Sigmoid colon (tissue), 7 donors: ENCODE measurements around the gene AP4M1. TPM values are rescaled to one million over a fixed set of nuclear protein-coding genes. Genes with fewer than 3 reads are reported as not detected.

Experiments used
- DNase-seq: peaks from one replicate; pipeline ENCODE4 v3.0.0-alpha.2; 2019
- H3K27ac ChIP-seq, 4 donors: fragments of 200-600 bp; sonication (generic); one replicate each; pipeline ENCODE4 v1.5.1; 2016 to 2019; ENCODE audit warnings: mild to moderate bottlenecking in 1 of 4
- H3K27me3 ChIP-seq, 3 donors: fragments of 200-600 bp; sonication (generic); one replicate each; pipeline ENCODE4 v1.5.1; 2019; ENCODE audit warnings: mild to moderate bottlenecking in 1 of 3
- H3K36me3 ChIP-seq, 4 donors: fragments of 200-600 bp; sonication (generic); one replicate each; pipeline ENCODE4 v1.5.1; 2016 to 2019
- H3K4me1 ChIP-seq, 4 donors: fragments of 200-600 bp; sonication (generic); one replicate each; pipeline ENCODE4 v1.5.1; 2017 to 2019
- H3K4me3 ChIP-seq, 4 donors: fragments of 200-600 bp; sonication (generic); one replicate each; pipeline ENCODE4 v1.5.1; 2017 to 2019; ENCODE audit warnings: mild to moderate bottlenecking in 2 of 4, moderate library complexity in 1 of 4
- H3K9me3 ChIP-seq, 4 donors: fragments of 200-600 bp in 3 of 4; sonication (generic) in 3 of 4; one replicate each; pipeline versions ENCODE4 v1.5.1 to v1.6.1; 2013 to 2019
- EP300 ChIP-seq, 4 donors: sonication (generic); formaldehyde crosslinking; IDR thresholded peaks; one replicate each; pipeline ENCODE4 v1.6.1; 2017; ENCODE audit warnings: antibody characterized with exemption in 4 of 4
- POLR2A ChIP-seq, 2 donors: fragments of 450-650 bp; IDR thresholded peaks; one replicate each; pipeline ENCODE4 v1.6.1; 2016; ENCODE audit warnings: antibody characterized with exemption in 2 of 2, mild to moderate bottlenecking in 2 of 2, moderate library complexity in 2 of 2
- POLR2AphosphoS5 ChIP-seq, 4 donors: sonication (generic); formaldehyde crosslinking; IDR thresholded peaks; one replicate each; pipeline ENCODE4 v1.6.1; 2017; ENCODE audit warnings: antibody characterized with exemption in 4 of 4
- WGBS, 2 donors: extraction: QIAGEN DNeasy Blood & Tissue Kit; methylation state at CpG; one replicate each; pipeline ENCODE4 v1.1.7; 2013; 5-methylcytosine and 5-hydroxymethylcytosine counted together
- intact Hi-C: fragments of 100-400 bp; cut with DNase I; formaldehyde crosslinking; loops from one replicate; pipeline ENCODE4 v1.15.1; 2023
- polyA plus RNA-seq, 3 donors: library from polyadenylated mRNA; stranded (reverse); fragments of 200-250 nt; gene quantifications; one replicate each; pipeline ENCODE4 v1.2.3, GENCODE V29; 2013
- small RNA-seq, 3 donors: library from RNA; depleted of rRNA; stranded (forward); fragments of <200 nt; gene quantifications; one replicate each; pipeline ENCODE3, GENCODE V24; 2016
- total RNA-seq, 4 donors: library from RNA; depleted of rRNA; stranded (reverse); fragments of >200 nt; gene quantifications; one replicate each; pipeline ENCODE4 v1.1.0, GENCODE V29; 2016
- TF ChIP-seq, protein P1 (sequence below), 4 experiments: fragments of 450-650 bp in 3 of 4; fragments of 200-600 bp in 1 of 4; IDR thresholded peaks; one replicate each; pipeline ENCODE4 v1.5.1; 2016 to 2019; ENCODE audit warnings: antibody characterized with exemption in 4 of 4, mild to moderate bottlenecking in 3 of 4, moderate library complexity in 2 of 4
- donor health status: healthy with polysubstance abuse.
- donor health status: Bipolar disorder and iron deficiency.
- donor health status: healthy.

Gene AP4M1
- total and polyA plus RNA-seq, 7 donors = 14.6 to 26.6 (median 18.1) TPM

DNA sequence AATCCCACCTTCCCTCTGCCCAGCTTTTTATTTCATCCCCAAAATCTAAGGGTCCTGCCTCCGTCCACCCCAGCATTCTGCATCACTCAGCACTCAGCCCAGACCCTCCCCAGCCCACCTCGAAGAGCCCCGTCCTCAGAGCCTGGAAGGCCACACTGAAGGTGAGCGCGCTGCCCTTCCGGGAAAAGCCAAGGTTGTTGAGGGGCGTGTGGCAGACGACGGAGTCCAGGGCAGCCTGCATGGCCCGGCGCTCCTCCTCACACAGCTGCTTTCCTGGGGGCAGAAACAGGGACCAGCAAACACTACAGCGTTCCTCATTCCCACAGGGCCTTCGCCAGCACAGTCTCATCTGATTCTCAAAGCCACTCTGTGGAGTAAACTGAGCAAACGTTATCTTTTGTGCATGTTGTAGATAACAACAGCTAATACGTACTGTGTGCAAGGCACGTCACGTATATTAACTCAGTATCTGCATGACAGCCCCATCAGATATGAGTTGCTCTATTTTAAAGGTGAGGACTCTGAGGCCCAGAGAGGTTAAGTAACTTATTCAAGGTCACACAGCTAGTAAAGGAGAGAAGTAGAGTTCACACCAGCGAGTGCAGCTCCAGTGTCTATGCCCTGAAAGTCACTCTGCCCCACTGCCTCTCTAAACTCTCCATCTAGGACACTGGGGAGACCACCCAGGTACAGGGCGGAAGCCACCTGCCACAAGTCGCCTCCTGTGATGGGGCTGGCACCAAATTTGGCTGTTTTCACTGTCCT, 54.3 kb downstream of the AP4M1 start:
- no peaks in the 10 kb centered on the region for H3K27me3 ChIP-seq
- no peak for TF ChIP-seq POLR2AphosphoS5 (IDR thresholded peaks at IDR 0.05)
- TF ChIP-seq EP300 (IDR thresholded peaks at IDR 0.05) = no peak
- TF ChIP-seq POLR2A (IDR thresholded peaks at IDR 0.05) = no peak
- TF ChIP-seq, protein P1, sequence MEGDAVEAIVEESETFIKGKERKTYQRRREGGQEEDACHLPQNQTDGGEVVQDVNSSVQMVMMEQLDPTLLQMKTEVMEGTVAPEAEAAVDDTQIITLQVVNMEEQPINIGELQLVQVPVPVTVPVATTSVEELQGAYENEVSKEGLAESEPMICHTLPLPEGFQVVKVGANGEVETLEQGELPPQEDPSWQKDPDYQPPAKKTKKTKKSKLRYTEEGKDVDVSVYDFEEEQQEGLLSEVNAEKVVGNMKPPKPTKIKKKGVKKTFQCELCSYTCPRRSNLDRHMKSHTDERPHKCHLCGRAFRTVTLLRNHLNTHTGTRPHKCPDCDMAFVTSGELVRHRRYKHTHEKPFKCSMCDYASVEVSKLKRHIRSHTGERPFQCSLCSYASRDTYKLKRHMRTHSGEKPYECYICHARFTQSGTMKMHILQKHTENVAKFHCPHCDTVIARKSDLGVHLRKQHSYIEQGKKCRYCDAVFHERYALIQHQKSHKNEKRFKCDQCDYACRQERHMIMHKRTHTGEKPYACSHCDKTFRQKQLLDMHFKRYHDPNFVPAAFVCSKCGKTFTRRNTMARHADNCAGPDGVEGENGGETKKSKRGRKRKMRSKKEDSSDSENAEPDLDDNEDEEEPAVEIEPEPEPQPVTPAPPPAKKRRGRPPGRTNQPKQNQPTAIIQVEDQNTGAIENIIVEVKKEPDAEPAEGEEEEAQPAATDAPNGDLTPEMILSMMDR (IDR thresholded peaks at IDR 0.05) = no peak
- no peaks in the 10 kb centered on the region for H3K9me3 ChIP-seq
- no peak overlapping the region for H3K4me3 ChIP-seq
- H3K36me3 ChIP-seq = peaks cover 0 to 50% (median 22%) of the 10 kb centered on the region in 4 donors
- DNase-seq = no peak
- intact Hi-C loops = no loop called here
- no peak overlapping the region for H3K27ac ChIP-seq
- 68 to 85% methylated on average over 20 of the region's 20 CpGs for WGBS, 2 donors
- H3K4me1 ChIP-seq = peaks cover 0 to 28% (median 16%) of the 10 kb centered on the region in 4 donors

DNA sequence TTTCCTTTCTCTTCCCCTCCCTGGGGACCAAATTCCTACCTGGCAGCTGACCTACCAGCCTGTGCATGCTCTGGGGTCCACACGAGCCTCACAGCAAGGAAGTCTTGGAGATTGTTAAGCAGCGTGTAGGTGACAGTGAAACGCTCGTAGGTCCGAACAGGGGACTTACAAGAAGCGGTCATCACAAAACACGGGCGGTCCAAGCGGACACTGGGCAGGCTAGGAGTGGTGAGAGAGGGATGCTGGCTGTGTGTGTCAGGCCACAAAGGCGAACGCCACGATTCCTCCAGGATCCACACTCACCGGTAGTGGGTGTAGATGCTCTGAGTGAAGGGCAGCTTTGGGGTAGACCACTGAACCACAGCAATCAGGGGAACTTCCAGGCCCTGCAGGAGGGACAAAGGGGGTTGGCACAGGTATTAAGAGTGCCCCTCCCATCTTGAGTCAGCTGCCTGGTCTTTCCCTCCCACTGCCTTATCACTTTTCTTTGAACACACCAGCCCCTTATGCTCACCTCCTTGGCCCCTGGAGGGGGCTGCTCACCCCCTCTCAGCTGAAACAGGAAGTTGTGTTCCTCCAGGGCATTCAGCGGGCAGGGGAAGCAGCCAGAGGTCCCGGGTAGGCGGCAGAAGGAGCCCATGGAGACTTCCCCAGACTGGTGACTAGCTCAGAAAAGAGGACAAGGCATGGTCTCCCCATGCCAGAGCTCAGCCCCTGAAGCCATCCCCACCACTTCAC, 55.1 kb downstream of the AP4M1 start:
- Histone ChIP-seq H3K4me3 (no peak overlapping the region), H3K4me1 (peaks cover 0 to 28% (median 16%) of the 10 kb centered on the region in 4 donors), H3K27ac (no peak overlapping the region), H3K27me3 (no peaks in the 10 kb centered on the region), H3K36me3 (peaks cover 0 to 43% (median 22%) of the 10 kb centered on the region in 4 donors), H3K9me3 (no peaks in the 10 kb centered on the region)
- no peak for DNase-seq
- intact Hi-C loops = no loop called here
- WGBS, 2 donors = 77 to 86% methylated on average over 16 of the region's 16 CpGs
- TF ChIP-seq, protein P1 (IDR thresholded peaks at IDR 0.05) = no peak
- no peak for TF ChIP-seq POLR2AphosphoS5 (IDR thresholded peaks at IDR 0.05)
- no peak for TF ChIP-seq POLR2A (IDR thresholded peaks at IDR 0.05)
- TF ChIP-seq EP300 (IDR thresholded peaks at IDR 0.05) = no peak

- TF ChIP-seq, protein P1 (IDR thresholded peaks at IDR 0.05) = no peak
- TF ChIP-seq POLR2A (IDR thresholded peaks at IDR 0.05) (no peak), EP300 (IDR thresholded peaks at IDR 0.05) (no peak), POLR2AphosphoS5 (IDR thresholded peaks at IDR 0.05) (no peak)
- no peak for DNase-seq
- intact Hi-C loops = no loop called here
- H3K4me3 ChIP-seq = no peak overlapping the region
- peak overlapping the region in 3 of 4 donors; percentile 85 for H3K27ac ChIP-seq
- peaks cover 0 to 28% (median 16%) of the 10 kb centered on the region in 4 donors for H3K4me1 ChIP-seq
- no peaks in the 10 kb centered on the region for H3K9me3 ChIP-seq
- peaks cover 0 to 39% (median 22%) of the 10 kb centered on the region in 4 donors for H3K36me3 ChIP-seq
- 76 to 81% methylated on average over 5 of the region's 5 CpGs for WGBS, 2 donors
- no peaks in the 10 kb centered on the region for H3K27me3 ChIP-seq
These were observed 55.6 kb downstream of the AP4M1 start for GRCh38 chr7:100157069-100157333.

DNA sequence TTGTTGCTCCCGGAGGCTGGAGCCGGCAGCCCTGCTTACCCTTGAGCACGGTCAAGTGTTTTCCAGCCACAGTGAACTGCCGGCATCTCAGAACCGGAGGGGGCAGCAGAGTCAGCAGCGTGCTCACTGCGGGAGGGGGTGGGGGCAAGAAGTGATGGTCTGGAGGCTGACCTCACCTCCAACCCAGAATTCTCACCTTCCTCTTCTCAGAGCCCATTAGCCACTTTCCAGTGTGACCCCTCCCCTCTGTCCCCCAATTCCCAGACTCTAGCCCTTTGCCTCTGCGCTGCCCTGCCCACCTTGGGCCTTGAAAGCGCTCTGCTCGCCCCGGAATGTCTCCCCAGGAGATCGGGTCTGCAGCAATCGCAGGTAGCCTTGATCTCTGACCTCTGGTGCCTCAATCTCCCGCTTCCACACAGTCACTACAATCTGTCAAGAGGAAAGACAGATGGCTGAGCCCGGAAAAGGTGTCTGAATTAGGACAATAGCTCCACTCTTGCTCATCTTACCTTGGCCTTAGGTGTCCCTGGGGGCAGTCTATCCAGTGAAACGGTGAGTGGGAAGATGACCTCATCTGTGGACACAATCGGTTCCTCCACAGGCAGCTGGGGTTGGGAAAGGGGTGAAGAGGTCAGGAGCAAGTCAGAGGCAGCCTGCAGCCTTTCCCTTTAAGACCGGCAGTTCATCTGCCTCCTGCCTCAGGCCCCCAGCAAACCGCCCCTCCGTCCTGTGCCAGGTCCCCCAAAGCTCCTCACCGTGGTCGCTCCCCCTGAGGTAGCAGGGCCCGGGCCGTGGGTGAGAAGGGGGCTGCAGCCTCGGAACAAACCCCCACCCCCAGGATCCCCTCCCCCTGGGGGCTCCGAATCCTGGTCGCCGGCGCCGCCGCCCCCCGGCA, 56.1 kb downstream of the AP4M1 start:
- DNase-seq = peak; percentile 74
- H3K4me1 ChIP-seq = peaks cover 0 to 28% (median 16%) of the 10 kb centered on the region in 4 donors
- TF ChIP-seq POLR2A (IDR thresholded peaks at IDR 0.05) (no peak), POLR2AphosphoS5 (IDR thresholded peaks at IDR 0.05) (peak in 1 of 4 donors; percentile 23), EP300 (IDR thresholded peaks at IDR 0.05) (no peak)
- TF ChIP-seq, protein P1 (IDR thresholded peaks at IDR 0.05) = no peak
- no peaks in the 10 kb centered on the region for H3K9me3 ChIP-seq
- peak overlapping the region; percentile 71 to 96 (median 80) for H3K4me3 ChIP-seq
- peak overlapping the region; percentile 83 to 85 (median 85) for H3K27ac ChIP-seq
- no peaks in the 10 kb centered on the region for H3K27me3 ChIP-seq
- peaks cover 0 to 39% (median 22%) of the 10 kb centered on the region in 4 donors for H3K36me3 ChIP-seq
- intact Hi-C loops = no loop called here
- WGBS, 2 donors = 21 to 30% methylated on average over 32 of the region's 32 CpGs

Small RNAs within 50 kb of the gene (small RNA-seq; reads per million reads assigned to genes)
- 27.1 to 34.9 (median 28.0) reads per million in 3 donors for gene MIR106B
- gene MIR25 = 620 to 926 (median 877) reads per million in 3 donors
- gene MIR93 = 65.5 to 132 (median 73.5) reads per million in 3 donors

Other genes starting within 250 kb of the AP4M1 start
- gene OR2AE1, start 224.6 kb upstream of the AP4M1 start, total RNA-seq = not detected
- gene OR2AE1, start 224.6 kb upstream of the AP4M1 start, polyA plus RNA-seq = under 1 TPM in 1 of 3 donors, not detected in 2; 0.06 TPM
- gene TRIM4, start 182.1 kb upstream of the AP4M1 start, total RNA-seq = 10 to 100 TPM; 21.9 to 33.2 (median 29.6) TPM
- 10 to 100 TPM; 12.5 to 18.0 (median 17.4) TPM for gene TRIM4, start 182.1 kb upstream of the AP4M1 start, polyA plus RNA-seq
- under 1 TPM in 3 of 4 donors, not detected in 1; 0.33 to 0.95 (median 0.71) TPM for gene GJC3, start 172.0 kb upstream of the AP4M1 start, total RNA-seq
- under 1 TPM in 1 of 3 donors, not detected in 2; 0.31 TPM for gene GJC3, start 172.0 kb upstream of the AP4M1 start, polyA plus RNA-seq
- gene AZGP1, start 125.6 kb upstream of the AP4M1 start, total RNA-seq = 10 to 100 TPM in 1 of 4 donors, 1 to 10 TPM in 2, under 1 TPM in 1; 0.66 to 17.1 (median 4.1) TPM
- 10 to 100 TPM in 1 of 3 donors, 1 to 10 TPM in 2; 4.6 to 10.2 (median 7.9) TPM for gene AZGP1, start 125.6 kb upstream of the AP4M1 start, polyA plus RNA-seq
- 10 to 100 TPM; 27.8 to 32.7 (median 31.6) TPM for gene ZKSCAN1, start 86.0 kb upstream of the AP4M1 start, total RNA-seq
- gene ZKSCAN1, start 86.0 kb upstream of the AP4M1 start, polyA plus RNA-seq = 10 to 100 TPM in 2 of 3 donors, 1 to 10 TPM in 1; 8.4 to 22.4 (median 11.3) TPM
- 10 to 100 TPM; 14.7 to 21.8 (median 17.4) TPM for gene ZSCAN21, start 51.9 kb upstream of the AP4M1 start, total RNA-seq
- gene ZSCAN21, start 51.9 kb upstream of the AP4M1 start, polyA plus RNA-seq = 1 to 10 TPM; 4.2 to 4.3 (median 4.2) TPM
- 10 to 100 TPM; 17.9 to 28.0 (median 22.6) TPM for gene ZNF3, start 19.9 kb upstream of the AP4M1 start, total RNA-seq
- gene ZNF3, start 19.9 kb upstream of the AP4M1 start, polyA plus RNA-seq = 10 to 100 TPM; 17.1 to 19.2 (median 18.8) TPM
- 10 to 100 TPM; 58.4 to 87.4 (median 68.4) TPM for gene COPS6, start 12.7 kb upstream of the AP4M1 start, total RNA-seq
- gene COPS6, start 12.7 kb upstream of the AP4M1 start, polyA plus RNA-seq = 10 to 100 TPM; 80.2 to 91.3 (median 87.1) TPM
- 10 to 100 TPM; 30.7 to 43.6 (median 37.4) TPM for gene MCM7, start 246 bp upstream of the AP4M1 start, total RNA-seq
- 10 to 100 TPM; 29.6 to 99.3 (median 32.4) TPM for gene MCM7, start 246 bp upstream of the AP4M1 start, polyA plus RNA-seq
- 10 to 100 TPM; 56.6 to 87.8 (median 65.2) TPM for gene TAF6, start 17.7 kb downstream of the AP4M1 start, total RNA-seq
- 10 to 100 TPM; 18.0 to 37.8 (median 18.7) TPM for gene TAF6, start 17.7 kb downstream of the AP4M1 start, polyA plus RNA-seq
- gene CNPY4, start 18.0 kb downstream of the AP4M1 start, total RNA-seq = 10 to 100 TPM; 13.9 to 26.6 (median 15.5) TPM
- 10 to 100 TPM in 1 of 3 donors, 1 to 10 TPM in 2; 4.4 to 14.2 (median 5.4) TPM for gene CNPY4, start 18.0 kb downstream of the AP4M1 start, polyA plus RNA-seq
- 1 to 10 TPM; 2.5 to 5.8 (median 4.3) TPM for gene MBLAC1, start 25.3 kb downstream of the AP4M1 start, total RNA-seq
- gene MBLAC1, start 25.3 kb downstream of the AP4M1 start, polyA plus RNA-seq = 1 to 10 TPM; 1.6 to 4.2 (median 2.6) TPM
- gene LAMTOR4, start 47.3 kb downstream of the AP4M1 start, total RNA-seq = 100 to 1,000 TPM; 222 to 309 (median 264) TPM
- gene LAMTOR4, start 47.3 kb downstream of the AP4M1 start, polyA plus RNA-seq = 100 to 1,000 TPM; 409 to 626 (median 469) TPM
- 10 to 100 TPM in 1 of 4 donors, 1 to 10 TPM in 3; 3.9 to 11.6 (median 6.3) TPM for gene TRAPPC14, start 57.1 kb downstream of the AP4M1 start, total RNA-seq
- gene TRAPPC14, start 57.1 kb downstream of the AP4M1 start, polyA plus RNA-seq = 10 to 100 TPM; 14.4 to 39.3 (median 15.3) TPM
- gene GAL3ST4, start 67.0 kb downstream of the AP4M1 start, total RNA-seq = 1 to 10 TPM; 1.2 to 6.4 (median 3.1) TPM
- 1 to 10 TPM; 1.2 to 6.2 (median 3.9) TPM for gene GAL3ST4, start 67.0 kb downstream of the AP4M1 start, polyA plus RNA-seq
- 1 to 10 TPM in 1 of 4 donors, under 1 TPM in 3; 0.41 to 1.7 (median 0.60) TPM for gene GPC2, start 75.7 kb downstream of the AP4M1 start, total RNA-seq
- gene GPC2, start 75.7 kb downstream of the AP4M1 start, polyA plus RNA-seq = 1 to 10 TPM in 1 of 3 donors, not detected in 2; 5.3 TPM
- gene STAG3, start 76.3 kb downstream of the AP4M1 start, total RNA-seq = under 1 TPM in 2 of 4 donors, not detected in 2; 0.14 to 0.36 TPM
- 10 to 100 TPM in 1 of 3 donors, 1 to 10 TPM in 1, under 1 TPM in 1; 0.92 to 32.6 (median 3.6) TPM for gene STAG3, start 76.3 kb downstream of the AP4M1 start, polyA plus RNA-seq
- gene PVRIG, start 118.3 kb downstream of the AP4M1 start, total RNA-seq = under 1 TPM in 3 of 4 donors, not detected in 1; 0.16 to 0.95 (median 0.36) TPM
- 10 to 100 TPM in 1 of 3 donors, under 1 TPM in 1, not detected in 1; 0.60 to 12.0 TPM for gene PVRIG, start 118.3 kb downstream of the AP4M1 start, polyA plus RNA-seq
- gene SPDYE3, start 206.1 kb downstream of the AP4M1 start, total RNA-seq = not detected
- under 1 TPM in 1 of 3 donors, not detected in 2; 0.16 TPM for gene SPDYE3, start 206.1 kb downstream of the AP4M1 start, polyA plus RNA-seq